GM06990 (cell line): ENCODE data around the gene TPST2.

Experiments used
- DNase-seq: peaks from one replicate; pipeline ENCODE4 v3.0.0-alpha.2; 2011; ENCODE audit not compliant: insufficient read length; ENCODE audit errors: extremely low read depth
- H3K27me3 ChIP-seq: replicated peaks from 2 replicates; pipeline ENCODE4 v1.6.0; 2011; ENCODE audit warnings: low read length; ENCODE audit not compliant: control insufficient read depth, insufficient read depth
- H3K36me3 ChIP-seq: 2 replicates; pipeline ENCODE4 v1.5.1; 2011; ENCODE audit warnings: low read length; ENCODE audit not compliant: control insufficient read depth, insufficient read depth
- H3K4me3 ChIP-seq: replicated peaks from 2 replicates; pipeline ENCODE4 v1.5.1; 2011; ENCODE audit warnings: low read depth, mild to moderate bottlenecking, control low read depth, low read length
- CTCF ChIP-seq: IDR thresholded peaks from 2 replicates; pipeline ENCODE4 v1.5.1; 2011; ENCODE audit warnings: low read length, control low read depth, mild to moderate bottlenecking, inconsistent platforms; ENCODE audit not compliant: insufficient read depth, poor library complexity, severe bottlenecking

Gene TPST2

GRCh38 chr22:26494506-26494905, 95.4 kb downstream of the TPST2 start:
- no peaks in the 10 kb centered on the region for H3K27me3 ChIP-seq
- DNase-seq: no peak
- TF ChIP-seq CTCF: no peak
- no peak overlapping the region for H3K4me3 ChIP-seq
- H3K36me3 ChIP-seq: peaks cover 46% of the 10 kb centered on the region

- peaks cover 47% of the 10 kb centered on the region for H3K36me3 ChIP-seq
- H3K4me3 ChIP-seq: no peak overlapping the region
- no peaks in the 10 kb centered on the region for H3K27me3 ChIP-seq
- DNase-seq: no peak
- no peak for TF ChIP-seq CTCF
Measured at GRCh38 chr22:26492220-26492619, 97.7 kb downstream of the TPST2 start.

GRCh38 chr22:26489447-26490036, 100.4 kb downstream of the TPST2 start:
- Histone ChIP-seq H3K27me3 (no peaks in the 10 kb centered on the region), H3K36me3 (peaks cover 34% of the 10 kb centered on the region)
- TF ChIP-seq CTCF: no peak

GRCh38 chr22:26487996-26488395, 101.9 kb downstream of the TPST2 start:
- TF ChIP-seq CTCF: no peak
- DNase-seq: no peak
- H3K36me3 ChIP-seq: peaks cover 24% of the 10 kb centered on the region

More at GRCh38 chr22:26489447-26490036, 100.4 kb downstream of the TPST2 start:
- H3K4me3 ChIP-seq: no peak overlapping the region
- no peak for DNase-seq

GRCh38 chr22:26486394-26486793, 103.5 kb downstream of the TPST2 start:
- TF ChIP-seq CTCF: no peak
- Histone ChIP-seq H3K27me3 (no peaks in the 10 kb centered on the region), H3K36me3 (peaks cover 15% of the 10 kb centered on the region), H3K4me3 (no peak overlapping the region)
- DNase-seq: no peak

More at GRCh38 chr22:26487996-26488395, 101.9 kb downstream of the TPST2 start:
- Histone ChIP-seq H3K27me3 (no peaks in the 10 kb centered on the region), H3K4me3 (no peak overlapping the region)

- TF ChIP-seq CTCF: no peak
- DNase-seq: no peak
- H3K36me3 ChIP-seq: peaks cover 15% of the 10 kb centered on the region
- no peaks in the 10 kb centered on the region for H3K27me3 ChIP-seq
- H3K4me3 ChIP-seq: no peak overlapping the region
Measured at GRCh38 chr22:26485806-26486390, 104.0 kb downstream of the TPST2 start.
